Cortex of kidney (tissue), 1 donor: ENCODE results near the gene SPATC1L.
"Not testable (repeated sequence)": the region's sequence is repeated elsewhere in the genome, so short reads cannot be mapped to it uniquely, and the experiment has no call there.

Source experiments
- DNase-seq: peaks from one replicate; lab custom pipeline; 2025; lab: John Stamatoyannopoulos, UW

Gene SPATC1L

GRCh38 chr21:46200877-46201803 is 16.9 kb upstream of the SPATC1L start:
- DNase-seq = not testable (repeated sequence)

- no peak for DNase-seq
Measured at GRCh38 chr21:46199436-46200373, 15.4 kb upstream of the SPATC1L start.

GRCh38 chr21:46196733-46197132 is 12.5 kb upstream of the SPATC1L start:
- no peak for DNase-seq

- no peak for DNase-seq
Measured at GRCh38 chr21:46195595-46196195, 11.4 kb upstream of the SPATC1L start.

GRCh38 chr21:46194374-46195334 is 10.4 kb upstream of the SPATC1L start:
- DNase-seq = no peak

- no peak for DNase-seq
Measured at GRCh38 chr21:46193829-46194373, 9.6 kb upstream of the SPATC1L start.

- DNase-seq = no peak
Measured at GRCh38 chr21:46191686-46192575, 7.7 kb upstream of the SPATC1L start.

- no peak for DNase-seq
Measured at GRCh38 chr21:46191257-46191685, 7.0 kb upstream of the SPATC1L start.

GRCh38 chr21:46190491-46191131 is 6.4 kb upstream of the SPATC1L start:
- DNase-seq = no peak

- DNase-seq = no peak
Measured at GRCh38 chr21:46189959-46190490, 5.8 kb upstream of the SPATC1L start.

GRCh38 chr21:46189213-46189958 is 5.1 kb upstream of the SPATC1L start:
- DNase-seq = no peak

GRCh38 chr21:46188226-46189212 is 4.3 kb upstream of the SPATC1L start:
- no peak for DNase-seq

- DNase-seq = no peak
Measured at GRCh38 chr21:46187814-46188213, 3.6 kb upstream of the SPATC1L start.

GRCh38 chr21:46187261-46187660 is 3.0 kb upstream of the SPATC1L start:
- DNase-seq = no peak

GRCh38 chr21:46185716-46186115 is 1.5 kb upstream of the SPATC1L start:
- DNase-seq = no peak

GRCh38 chr21:46184625-46185555 is 631 bp upstream of the SPATC1L start:
- DNase-seq = no peak
